Testis (tissue), 3 donors: Measurements from ENCODE around the gene MOGAT3. TPM values are rescaled to one million over a fixed set of nuclear protein-coding genes. Genes with fewer than 3 reads are reported as not detected.

ENCODE experiments used
- DNase-seq: peaks from one replicate; pipeline ENCODE4 v3.0.0-alpha.2; 2019
- H3K27ac ChIP-seq, 2 donors: fragments of 200-600 bp; sonication (generic); one replicate each; pipeline ENCODE4 v1.5.1; 2019
- H3K27me3 ChIP-seq: fragments of 200-600 bp; sonication (generic); one replicate; pipeline ENCODE4 v1.5.1; 2019
- H3K36me3 ChIP-seq: fragments of 200-600 bp; sonication (generic); one replicate; pipeline ENCODE4 v1.5.1; 2017; ENCODE audit warnings: low read depth; ENCODE audit errors: missing control alignments
- H3K4me1 ChIP-seq: fragments of 200-600 bp; sonication (generic); one replicate; pipeline ENCODE4 v1.5.1; 2019
- H3K4me3 ChIP-seq, 2 donors: fragments of 200-600 bp; sonication (generic); one replicate each; pipeline ENCODE4 v1.5.1; 2017 to 2019
- H3K9me3 ChIP-seq: fragments of 200-600 bp; sonication (generic); one replicate; pipeline ENCODE4 v1.5.1; 2017
- CTCF ChIP-seq, 3 experiments: fragments of 450-650 bp in 2 of 3; fragments of 200-600 bp in 1 of 3; sonication (generic) in 1 of 3; IDR thresholded peaks; one replicate each; pipeline ENCODE4 v1.5.1; 2016 to 2019; ENCODE audit warnings: antibody characterized with exemption in 3 of 3, mild to moderate bottlenecking in 2 of 3, moderate library complexity in 1 of 3
- POLR2A ChIP-seq: fragments of 450-650 bp; IDR thresholded peaks from one replicate; pipeline ENCODE4 v1.6.1; 2017; ENCODE audit warnings: antibody characterized with exemption, mild to moderate bottlenecking, moderate library complexity
- WGBS, 2 donors: methylation state at CpG; one replicate each; pipeline ENCODE4 v1.1.5; 2018; 5-methylcytosine and 5-hydroxymethylcytosine counted together
- intact Hi-C: fragments of 100-400 bp; cut with DNase I; formaldehyde crosslinking; loops from one replicate; pipeline ENCODE4 v1.15.1; 2023; ENCODE audit warnings: low total_unique reads
- polyA plus RNA-seq: library from polyadenylated mRNA; stranded (reverse); fragments of 350-450 nt; fragmentation: Illumina TruSeq; extraction: RNeasy Lipid Tissue Mini Kit (QIAGEN cat#74804); gene quantifications from one replicate; pipeline ENCODE4 v1.2.3, GENCODE V29; 2014; ENCODE audit warnings: low read depth, low replicate concordance; ENCODE audit not compliant: insufficient read depth
- total RNA-seq, 2 donors: library from RNA; depleted of rRNA; stranded (reverse); fragments of >200 nt; gene quantifications; one replicate each; pipeline ENCODE4 v1.2.3, GENCODE V29; 2016

MOGAT3 gene
- total and polyA plus RNA-seq, 3 donors from 2014 or later: not detected

GRCh38 chr7:101212014-101212413, 11.2 kb upstream of the MOGAT3 start:
- H3K27me3 ChIP-seq: no peaks in the 10 kb centered on the region
- H3K4me3 ChIP-seq: no peak overlapping the region
- no peak for TF ChIP-seq CTCF (IDR thresholded peaks at IDR 0.05)
- no peak for TF ChIP-seq POLR2A
- no peaks in the 10 kb centered on the region for H3K36me3 ChIP-seq
- no peak for DNase-seq
- H3K4me1 ChIP-seq: peaks cover 10% of the 10 kb centered on the region
- no peaks in the 10 kb centered on the region for H3K9me3 ChIP-seq
- H3K27ac ChIP-seq: no peak overlapping the region
- 95 to 98% methylated on average over 6 of the region's 8 CpGs for WGBS, 2 donors
- intact Hi-C loops: no loop called here

GRCh38 chr7:101211501-101211900, 10.7 kb upstream of the MOGAT3 start:
- Histone ChIP-seq H3K36me3 (no peaks in the 10 kb centered on the region), H3K27me3 (no peaks in the 10 kb centered on the region), H3K4me1 (peaks cover 8% of the 10 kb centered on the region), H3K27ac (no peak overlapping the region), H3K4me3 (no peak overlapping the region), H3K9me3 (no peaks in the 10 kb centered on the region)
- intact Hi-C loops: no loop called here
- TF ChIP-seq POLR2A (no peak), CTCF (IDR thresholded peaks at IDR 0.05) (no peak)
- no peak for DNase-seq
- 90 to 97% methylated on average over 6 to 24 of the region's 24 CpGs for WGBS, 2 donors

GRCh38 chr7:101210143-101210542, 9.3 kb upstream of the MOGAT3 start:
- intact Hi-C loops: no loop called here
- H3K27me3 ChIP-seq: no peaks in the 10 kb centered on the region
- WGBS, 2 donors: 90 to 92% methylated on average over 16 to 19 of the region's 19 CpGs
- no peak for DNase-seq
- H3K9me3 ChIP-seq: no peaks in the 10 kb centered on the region
- no peak for TF ChIP-seq CTCF (IDR thresholded peaks at IDR 0.05)
- no peak for TF ChIP-seq POLR2A
- no peaks in the 10 kb centered on the region for H3K4me1 ChIP-seq
- no peak overlapping the region for H3K4me3 ChIP-seq
- H3K36me3 ChIP-seq: no peaks in the 10 kb centered on the region
- H3K27ac ChIP-seq: no peak overlapping the region

GRCh38 chr7:101208794-101209193, 8.0 kb upstream of the MOGAT3 start:
- H3K9me3 ChIP-seq: no peaks in the 10 kb centered on the region
- H3K4me1 ChIP-seq: no peaks in the 10 kb centered on the region
- no peak for DNase-seq
- TF ChIP-seq CTCF (IDR thresholded peaks at IDR 0.05): no peak
- TF ChIP-seq POLR2A: no peak
- no peak overlapping the region for H3K4me3 ChIP-seq
- H3K27me3 ChIP-seq: no peaks in the 10 kb centered on the region
- 90 to 95% methylated on average over 14 of the region's 14 CpGs for WGBS, 2 donors
- H3K36me3 ChIP-seq: no peaks in the 10 kb centered on the region
- H3K27ac ChIP-seq: no peak overlapping the region
- intact Hi-C loops: no loop called here

- TF ChIP-seq POLR2A: no peak
- Histone ChIP-seq H3K4me3 (no peak overlapping the region), H3K9me3 (no peaks in the 10 kb centered on the region), H3K27ac (no peak overlapping the region), H3K4me1 (no peaks in the 10 kb centered on the region), H3K36me3 (no peaks in the 10 kb centered on the region), H3K27me3 (no peaks in the 10 kb centered on the region)
- 91 to 94% methylated on average over 7 to 17 of the region's 17 CpGs for WGBS, 2 donors
- intact Hi-C loops: no loop called here
- DNase-seq: no peak
These were observed 6.6 kb upstream of the MOGAT3 start for GRCh38 chr7:101207459-101207858.
